ENCODE measurements around the gene ACTN1. TPM values are rescaled to one million over a fixed set of nuclear protein-coding genes. Genes with fewer than 3 reads are reported as not detected.

The ACTN1 gene
- total and polyA plus RNA-seq, 2 experiments from 2014 or later: 121 to 280 TPM

DNA sequence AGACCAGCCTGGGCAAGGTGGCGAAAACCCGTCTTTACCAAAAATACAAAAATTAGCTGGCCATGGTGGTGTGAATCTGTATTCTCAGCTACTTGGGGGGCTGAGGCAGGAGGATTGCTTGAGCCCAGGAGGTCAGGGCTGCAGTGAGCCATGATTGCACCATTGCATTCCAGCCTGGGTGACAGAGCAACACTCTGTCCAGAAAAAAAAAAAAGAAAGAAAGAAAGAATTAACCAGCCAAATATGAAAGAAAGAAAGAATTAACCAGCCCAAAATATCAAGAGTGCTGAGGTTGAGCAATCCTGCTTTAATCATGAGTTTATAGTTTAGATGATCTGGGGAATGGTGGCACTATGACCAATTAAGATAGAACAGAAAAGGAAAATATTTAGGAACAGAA lies 3.5 kb upstream of the ACTN1 start (continued):
- TF ChIP-seq, protein P1, sequence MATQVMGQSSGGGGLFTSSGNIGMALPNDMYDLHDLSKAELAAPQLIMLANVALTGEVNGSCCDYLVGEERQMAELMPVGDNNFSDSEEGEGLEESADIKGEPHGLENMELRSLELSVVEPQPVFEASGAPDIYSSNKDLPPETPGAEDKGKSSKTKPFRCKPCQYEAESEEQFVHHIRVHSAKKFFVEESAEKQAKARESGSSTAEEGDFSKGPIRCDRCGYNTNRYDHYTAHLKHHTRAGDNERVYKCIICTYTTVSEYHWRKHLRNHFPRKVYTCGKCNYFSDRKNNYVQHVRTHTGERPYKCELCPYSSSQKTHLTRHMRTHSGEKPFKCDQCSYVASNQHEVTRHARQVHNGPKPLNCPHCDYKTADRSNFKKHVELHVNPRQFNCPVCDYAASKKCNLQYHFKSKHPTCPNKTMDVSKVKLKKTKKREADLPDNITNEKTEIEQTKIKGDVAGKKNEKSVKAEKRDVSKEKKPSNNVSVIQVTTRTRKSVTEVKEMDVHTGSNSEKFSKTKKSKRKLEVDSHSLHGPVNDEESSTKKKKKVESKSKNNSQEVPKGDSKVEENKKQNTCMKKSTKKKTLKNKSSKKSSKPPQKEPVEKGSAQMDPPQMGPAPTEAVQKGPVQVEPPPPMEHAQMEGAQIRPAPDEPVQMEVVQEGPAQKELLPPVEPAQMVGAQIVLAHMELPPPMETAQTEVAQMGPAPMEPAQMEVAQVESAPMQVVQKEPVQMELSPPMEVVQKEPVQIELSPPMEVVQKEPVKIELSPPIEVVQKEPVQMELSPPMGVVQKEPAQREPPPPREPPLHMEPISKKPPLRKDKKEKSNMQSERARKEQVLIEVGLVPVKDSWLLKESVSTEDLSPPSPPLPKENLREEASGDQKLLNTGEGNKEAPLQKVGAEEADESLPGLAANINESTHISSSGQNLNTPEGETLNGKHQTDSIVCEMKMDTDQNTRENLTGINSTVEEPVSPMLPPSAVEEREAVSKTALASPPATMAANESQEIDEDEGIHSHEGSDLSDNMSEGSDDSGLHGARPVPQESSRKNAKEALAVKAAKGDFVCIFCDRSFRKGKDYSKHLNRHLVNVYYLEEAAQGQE (IDR thresholded peaks at IDR 0.05; ENCODE audit: unreplicated experiment): no peak
- TF ChIP-seq, protein P2, sequence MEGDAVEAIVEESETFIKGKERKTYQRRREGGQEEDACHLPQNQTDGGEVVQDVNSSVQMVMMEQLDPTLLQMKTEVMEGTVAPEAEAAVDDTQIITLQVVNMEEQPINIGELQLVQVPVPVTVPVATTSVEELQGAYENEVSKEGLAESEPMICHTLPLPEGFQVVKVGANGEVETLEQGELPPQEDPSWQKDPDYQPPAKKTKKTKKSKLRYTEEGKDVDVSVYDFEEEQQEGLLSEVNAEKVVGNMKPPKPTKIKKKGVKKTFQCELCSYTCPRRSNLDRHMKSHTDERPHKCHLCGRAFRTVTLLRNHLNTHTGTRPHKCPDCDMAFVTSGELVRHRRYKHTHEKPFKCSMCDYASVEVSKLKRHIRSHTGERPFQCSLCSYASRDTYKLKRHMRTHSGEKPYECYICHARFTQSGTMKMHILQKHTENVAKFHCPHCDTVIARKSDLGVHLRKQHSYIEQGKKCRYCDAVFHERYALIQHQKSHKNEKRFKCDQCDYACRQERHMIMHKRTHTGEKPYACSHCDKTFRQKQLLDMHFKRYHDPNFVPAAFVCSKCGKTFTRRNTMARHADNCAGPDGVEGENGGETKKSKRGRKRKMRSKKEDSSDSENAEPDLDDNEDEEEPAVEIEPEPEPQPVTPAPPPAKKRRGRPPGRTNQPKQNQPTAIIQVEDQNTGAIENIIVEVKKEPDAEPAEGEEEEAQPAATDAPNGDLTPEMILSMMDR (conservative IDR thresholded peaks at IDR 0.05; ENCODE audit: low read depth in 2 of 2): no peak
- TF ChIP-seq, protein P3, sequence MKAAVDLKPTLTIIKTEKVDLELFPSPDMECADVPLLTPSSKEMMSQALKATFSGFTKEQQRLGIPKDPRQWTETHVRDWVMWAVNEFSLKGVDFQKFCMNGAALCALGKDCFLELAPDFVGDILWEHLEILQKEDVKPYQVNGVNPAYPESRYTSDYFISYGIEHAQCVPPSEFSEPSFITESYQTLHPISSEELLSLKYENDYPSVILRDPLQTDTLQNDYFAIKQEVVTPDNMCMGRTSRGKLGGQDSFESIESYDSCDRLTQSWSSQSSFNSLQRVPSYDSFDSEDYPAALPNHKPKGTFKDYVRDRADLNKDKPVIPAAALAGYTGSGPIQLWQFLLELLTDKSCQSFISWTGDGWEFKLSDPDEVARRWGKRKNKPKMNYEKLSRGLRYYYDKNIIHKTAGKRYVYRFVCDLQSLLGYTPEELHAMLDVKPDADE (IDR thresholded peaks at IDR 0.05): no peak
- no peak for TF ChIP-seq ZNF114 (CRISPR knock-in tag; IDR thresholded peaks at IDR 0.05)

DNA sequence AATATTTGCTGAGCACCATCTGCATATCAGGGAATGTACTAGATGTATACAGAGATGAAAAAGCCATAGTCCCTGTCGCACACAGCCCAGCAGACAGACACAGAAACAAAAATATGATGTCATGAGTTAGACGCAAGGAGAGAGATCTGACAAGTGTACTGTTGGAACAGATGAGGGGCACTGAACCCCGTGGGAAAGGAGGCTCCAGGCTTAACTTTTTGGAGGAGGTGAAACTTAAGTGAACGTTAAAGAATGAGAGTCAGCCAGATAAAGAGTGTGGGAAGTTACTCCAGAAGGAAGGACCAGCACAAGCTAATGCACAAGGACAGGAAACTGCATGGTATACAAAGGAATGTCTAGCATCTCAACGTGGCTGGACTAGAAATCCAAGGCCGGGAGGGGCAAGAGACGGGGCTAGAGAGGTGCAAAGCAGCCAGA lies 2.5 kb upstream of the ACTN1 start:
- H3K79me2 ChIP-seq (replicated peaks; ENCODE audit: insufficient read depth): peaks cover 19% of the 10 kb centered on the region
- no peak overlapping the region for H3K27ac ChIP-seq (ENCODE audit: low read depth)
- Mint-ChIP-seq H3K9me3 (no peaks in the 10 kb centered on the region; the same call in 2 of the 3 replicates), H3K4me3 (no peak overlapping the region; the same call in 2 of the 3 replicates), H3K36me3 (ENCODE audit: low read depth) (peaks cover 12% of the 10 kb centered on the region), H3K4me1 (peaks cover 33% of the 10 kb centered on the region), H3K27me3 (ENCODE audit: insufficient read depth, low read depth, poor library complexity) (peaks cover 19% of the 10 kb centered on the region), H3K27ac (no peak overlapping the region)
- H3K4me1 ChIP-seq (ENCODE audit: insufficient read depth): peaks cover 33% of the 10 kb centered on the region
- ATAC-seq (no peak), DNase-seq (ENCODE audit: low spot score) (no peak)
- H3K4me3 ChIP-seq: no peak overlapping the region
- H3K9me2 ChIP-seq (ENCODE audit: insufficient read depth): peaks cover 4% of the 10 kb centered on the region; the same call in 1 of the 2 replicates
- no peak overlapping the region for H2AFZ ChIP-seq
- H3K27me3 ChIP-seq (ENCODE audit: insufficient read depth): peaks cover 4% of the 10 kb centered on the region; the same call in 1 of the 2 replicates
- peaks cover 15% of the 10 kb centered on the region; the same call in 1 of the 2 replicates for H3F3A ChIP-seq (replicated peaks; ENCODE audit: low read depth)
- H3K36me3 ChIP-seq (ENCODE audit: insufficient read depth): 0 out of 2 replicates have a peak, but pooled peaks cover 3% of the 10 kb centered on the region
- no peak overlapping the region for H3K4me2 ChIP-seq
- peaks cover 7% of the 10 kb centered on the region for H4K20me1 ChIP-seq (replicated peaks; ENCODE audit: insufficient read depth)
- TF ChIP-seq, protein P3 (IDR thresholded peaks at IDR 0.05): no peak
- TF ChIP-seq POLR2AphosphoS5 (IDR thresholded peaks at IDR 0.05; ENCODE audit: low read depth) (no peak), STAT1 (IDR thresholded peaks at IDR 0.05; ENCODE audit: unreplicated experiment) (no peak), ZNF331 (CRISPR knock-in tag; IDR thresholded peaks at IDR 0.05; ENCODE audit: low read depth) (no peak), EZH2phosphoT487 (IDR thresholded peaks at IDR 0.05; ENCODE audit: unreplicated experiment) (no peak), CREB1 (CRISPR knock-in tag; IDR thresholded peaks at IDR 0.05; ENCODE audit: low read depth) (no peak), JUNB (IDR thresholded peaks at IDR 0.05; ENCODE audit: unreplicated experiment) (no peak)
- TF ChIP-seq, protein P4, sequence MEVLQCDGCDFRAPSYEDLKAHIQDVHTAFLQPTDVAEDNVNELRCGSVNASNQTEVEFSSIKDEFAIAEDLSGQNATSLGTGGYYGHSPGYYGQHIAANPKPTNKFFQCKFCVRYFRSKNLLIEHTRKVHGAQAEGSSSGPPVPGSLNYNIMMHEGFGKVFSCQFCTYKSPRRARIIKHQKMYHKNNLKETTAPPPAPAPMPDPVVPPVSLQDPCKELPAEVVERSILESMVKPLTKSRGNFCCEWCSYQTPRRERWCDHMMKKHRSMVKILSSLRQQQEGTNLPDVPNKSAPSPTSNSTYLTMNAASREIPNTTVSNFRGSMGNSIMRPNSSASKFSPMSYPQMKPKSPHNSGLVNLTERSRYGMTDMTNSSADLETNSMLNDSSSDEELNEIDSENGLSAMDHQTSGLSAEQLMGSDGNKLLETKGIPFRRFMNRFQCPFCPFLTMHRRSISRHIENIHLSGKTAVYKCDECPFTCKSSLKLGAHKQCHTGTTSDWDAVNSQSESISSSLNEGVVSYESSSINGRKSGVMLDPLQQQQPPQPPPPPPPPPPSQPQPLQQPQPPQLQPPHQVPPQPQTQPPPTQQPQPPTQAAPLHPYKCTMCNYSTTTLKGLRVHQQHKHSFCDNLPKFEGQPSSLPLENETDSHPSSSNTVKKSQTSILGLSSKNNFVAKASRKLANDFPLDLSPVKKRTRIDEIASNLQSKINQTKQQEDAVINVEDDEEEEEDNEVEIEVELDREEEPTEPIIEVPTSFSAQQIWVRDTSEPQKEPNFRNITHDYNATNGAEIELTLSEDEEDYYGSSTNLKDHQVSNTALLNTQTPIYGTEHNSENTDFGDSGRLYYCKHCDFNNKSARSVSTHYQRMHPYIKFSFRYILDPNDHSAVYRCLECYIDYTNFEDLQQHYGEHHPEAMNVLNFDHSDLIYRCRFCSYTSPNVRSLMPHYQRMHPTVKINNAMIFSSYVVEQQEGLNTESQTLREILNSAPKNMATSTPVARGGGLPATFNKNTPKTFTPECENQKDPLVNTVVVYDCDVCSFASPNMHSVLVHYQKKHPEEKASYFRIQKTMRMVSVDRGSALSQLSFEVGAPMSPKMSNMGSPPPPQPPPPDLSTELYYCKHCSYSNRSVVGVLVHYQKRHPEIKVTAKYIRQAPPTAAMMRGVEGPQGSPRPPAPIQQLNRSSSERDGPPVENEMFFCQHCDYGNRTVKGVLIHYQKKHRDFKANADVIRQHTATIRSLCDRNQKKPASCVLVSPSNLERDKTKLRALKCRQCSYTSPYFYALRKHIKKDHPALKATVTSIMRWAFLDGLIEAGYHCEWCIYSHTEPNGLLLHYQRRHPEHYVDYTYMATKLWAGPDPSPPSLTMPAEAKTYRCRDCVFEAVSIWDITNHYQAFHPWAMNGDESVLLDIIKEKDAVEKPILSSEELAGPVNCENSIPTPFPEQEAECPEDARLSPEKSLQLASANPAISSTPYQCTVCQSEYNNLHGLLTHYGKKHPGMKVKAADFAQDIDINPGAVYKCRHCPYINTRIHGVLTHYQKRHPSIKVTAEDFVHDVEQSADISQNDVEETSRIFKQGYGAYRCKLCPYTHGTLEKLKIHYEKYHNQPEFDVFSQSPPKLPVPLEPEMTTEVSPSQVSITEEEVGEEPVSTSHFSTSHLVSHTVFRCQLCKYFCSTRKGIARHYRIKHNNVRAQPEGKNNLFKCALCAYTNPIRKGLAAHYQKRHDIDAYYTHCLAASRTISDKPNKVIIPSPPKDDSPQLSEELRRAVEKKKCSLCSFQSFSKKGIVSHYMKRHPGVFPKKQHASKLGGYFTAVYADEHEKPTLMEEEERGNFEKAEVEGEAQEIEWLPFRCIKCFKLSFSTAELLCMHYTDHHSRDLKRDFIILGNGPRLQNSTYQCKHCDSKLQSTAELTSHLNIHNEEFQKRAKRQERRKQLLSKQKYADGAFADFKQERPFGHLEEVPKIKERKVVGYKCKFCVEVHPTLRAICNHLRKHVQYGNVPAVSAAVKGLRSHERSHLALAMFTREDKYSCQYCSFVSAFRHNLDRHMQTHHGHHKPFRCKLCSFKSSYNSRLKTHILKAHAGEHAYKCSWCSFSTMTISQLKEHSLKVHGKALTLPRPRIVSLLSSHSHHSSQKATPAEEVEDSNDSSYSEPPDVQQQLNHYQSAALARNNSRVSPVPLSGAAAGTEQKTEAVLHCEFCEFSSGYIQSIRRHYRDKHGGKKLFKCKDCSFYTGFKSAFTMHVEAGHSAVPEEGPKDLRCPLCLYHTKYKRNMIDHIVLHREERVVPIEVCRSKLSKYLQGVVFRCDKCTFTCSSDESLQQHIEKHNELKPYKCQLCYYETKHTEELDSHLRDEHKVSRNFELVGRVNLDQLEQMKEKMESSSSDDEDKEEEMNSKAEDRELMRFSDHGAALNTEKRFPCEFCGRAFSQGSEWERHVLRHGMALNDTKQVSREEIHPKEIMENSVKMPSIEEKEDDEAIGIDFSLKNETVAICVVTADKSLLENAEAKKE (CRISPR knock-in tag; IDR thresholded peaks at IDR 0.05): no peak
